GM12892 (cell line): ENCODE data around the gene MTUS2.

Source experiments
- POLR2A ChIP-seq: IDR thresholded peaks from 2 replicates; pipeline ENCODE4 v1.6.1; 2011; ENCODE audit warnings: low read depth, low read length, control low read depth
- POLR2AphosphoS5 ChIP-seq: IDR thresholded peaks from 2 replicates; pipeline ENCODE4 v1.6.1; 2011; ENCODE audit warnings: low read depth, low read length, control low read depth

DNA sequence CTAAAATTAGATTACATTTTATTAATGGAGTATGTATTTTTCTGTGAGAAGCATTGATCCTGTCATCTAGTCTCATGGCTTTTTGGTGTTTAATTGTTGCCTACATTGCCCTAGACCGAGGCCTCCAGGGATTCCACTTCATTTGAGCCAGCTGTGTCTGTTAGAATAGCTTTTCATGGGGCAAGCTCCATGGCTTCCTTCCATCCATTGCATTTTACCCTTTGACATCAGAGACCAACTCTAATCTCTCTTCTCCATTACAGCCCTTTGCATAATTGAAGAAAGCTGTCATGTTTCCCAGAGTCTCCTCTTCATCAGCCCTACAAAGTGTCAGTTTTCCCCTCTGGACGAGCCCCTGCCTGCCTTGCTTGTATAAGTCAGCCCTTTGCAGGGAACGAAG, 70.6 kb downstream of the MTUS2 start:
- TF ChIP-seq POLR2A (no peak), POLR2AphosphoS5 (no peak)
